ENCODE results near the gene BMP5. TPM values are rescaled to one million over a fixed set of nuclear protein-coding genes. Genes with fewer than 3 reads are reported as not detected.

BMP5 gene
- total and polyA plus RNA-seq, 4 donors = 0.42 to 0.92 (median 0.65) TPM

- Histone ChIP-seq H3K9ac (ENCODE audit: low read depth in 1 of 2, low read length in 2 of 2) (no peak overlapping the region), H3K4me3 (ENCODE audit: low read depth in 1 of 3, low read length in 3 of 3) (no peak overlapping the region), H3K36me3 (ENCODE audit: control insufficient read depth in 4 of 4, insufficient read depth in 3 of 4, low read depth in 1 of 4, low read length in 3 of 4) (no peaks in the 10 kb centered on the region), H3K4me1 (ENCODE audit: control insufficient read depth in 4 of 4, insufficient read depth in 4 of 4, low read length in 3 of 4) (no peaks in the 10 kb centered on the region), H3K27ac (ENCODE audit: low read depth in 1 of 2, low read length in 2 of 2) (no peak overlapping the region), H3K9me3 (ENCODE audit: control insufficient read depth in 4 of 4, low read length in 3 of 4) (no peaks in the 10 kb centered on the region), H3K27me3 (ENCODE audit: control insufficient read depth in 4 of 4, insufficient read depth in 4 of 4, low read length in 3 of 4) (no peaks in the 10 kb centered on the region)
- 68% methylated on average over 2 of the region's 2 CpGs for WGBS
- TF ChIP-seq YY1 (IDR thresholded peaks at IDR 0.05) = no peak
- no peak for TF ChIP-seq NR2F2 (IDR thresholded peaks at IDR 0.05)
- TF ChIP-seq CTCF (IDR thresholded peaks at IDR 0.05; ENCODE audit: low read depth, low read length, missing input control) = no peak
- TF ChIP-seq ZBTB33 (IDR thresholded peaks at IDR 0.05) = no peak
- no peak for TF ChIP-seq TAF1 (conservative IDR thresholded peaks at IDR 0.05)
- no peak for TF ChIP-seq RXRA (IDR thresholded peaks at IDR 0.05)
- no peak for TF ChIP-seq MAX (IDR thresholded peaks at IDR 0.05)
- no peak for TF ChIP-seq HNF4A (conservative IDR thresholded peaks at IDR 0.05)
- no peak for TF ChIP-seq SP1 (IDR thresholded peaks at IDR 0.05)
- TF ChIP-seq HNF4G (IDR thresholded peaks at IDR 0.05) = no peak
- TF ChIP-seq GABPA (IDR thresholded peaks at IDR 0.05 in 1 of 2, conservative IDR thresholded peaks at IDR 0.05 in 1 of 2) = no peak
- TF ChIP-seq FOXA1 (IDR thresholded peaks at IDR 0.05) = no peak
- no peak for TF ChIP-seq EGR1 (IDR thresholded peaks at IDR 0.05; ENCODE audit: low read depth in 2 of 2)
- no peak for TF ChIP-seq ATF3 (IDR thresholded peaks at IDR 0.05)
- TF ChIP-seq REST (IDR thresholded peaks at IDR 0.05) = no peak
- no peak for TF ChIP-seq JUND (IDR thresholded peaks at IDR 0.05)
- no peak for TF ChIP-seq FOXA2 (IDR thresholded peaks at IDR 0.05)
- no peak for TF ChIP-seq RAD21 (IDR thresholded peaks at IDR 0.05)
- no peak for DNase-seq (ENCODE audit: low spot score)
Measured at GRCh38 chr6:55822815-55823214, 52.6 kb downstream of the BMP5 start.

All from liver (tissue), 9 donors.